Fibroblast of upper back skin (primary cell): ENCODE data around the gene NPAS3.
A peak's percentile ranks its signal among the peaks of the same experiment; 100 is the strongest.

Experiments used
- DNase-seq: peaks from one replicate; pipeline ENCODE4 v3.0.0-alpha.2; 2013

Gene NPAS3

DNA sequence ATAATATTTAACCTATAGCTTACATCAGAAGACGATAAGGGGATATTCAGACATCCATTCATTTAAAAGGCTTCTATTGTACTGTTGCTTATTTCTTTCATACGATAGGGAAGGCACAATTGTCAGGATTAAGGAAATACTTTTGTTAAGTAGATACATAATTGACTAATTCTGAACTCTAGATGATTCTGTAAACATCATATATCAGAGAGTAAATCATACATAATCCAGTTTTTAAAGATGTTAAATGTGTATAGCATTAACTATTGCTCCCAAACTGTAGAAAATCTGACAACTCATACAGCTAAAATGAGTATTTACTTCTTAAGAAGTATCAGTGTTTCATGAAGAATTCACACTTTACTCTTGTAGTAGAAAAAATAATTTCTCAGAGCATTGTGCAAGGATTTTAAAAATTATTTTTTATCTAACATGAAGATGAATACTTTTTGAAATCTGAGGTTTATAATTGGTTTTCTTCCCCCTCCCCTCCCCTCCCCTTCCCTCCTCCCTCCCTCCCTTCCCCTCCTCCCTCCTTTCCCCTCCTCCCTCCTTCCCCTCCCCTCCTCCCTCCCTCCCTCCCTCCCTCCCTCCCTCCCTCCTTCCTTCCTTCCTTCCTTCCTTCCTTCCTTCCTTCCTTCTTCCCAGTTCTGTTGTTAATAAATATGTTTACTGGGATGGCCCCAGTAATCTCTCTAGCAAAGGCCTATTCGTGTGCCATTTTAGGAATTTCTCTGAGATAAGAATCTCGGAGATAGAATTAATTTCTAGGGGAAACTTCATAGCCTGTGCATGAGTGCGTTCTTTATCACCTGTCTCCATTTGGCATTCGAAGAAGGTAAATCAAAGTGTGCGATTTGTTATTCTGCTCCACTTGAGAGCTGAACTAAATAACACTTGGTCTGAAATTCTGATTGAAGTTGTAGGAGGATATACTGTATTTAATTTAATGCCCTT is 2.3 kb downstream of the NPAS3 start:
- no peak for DNase-seq

DNA sequence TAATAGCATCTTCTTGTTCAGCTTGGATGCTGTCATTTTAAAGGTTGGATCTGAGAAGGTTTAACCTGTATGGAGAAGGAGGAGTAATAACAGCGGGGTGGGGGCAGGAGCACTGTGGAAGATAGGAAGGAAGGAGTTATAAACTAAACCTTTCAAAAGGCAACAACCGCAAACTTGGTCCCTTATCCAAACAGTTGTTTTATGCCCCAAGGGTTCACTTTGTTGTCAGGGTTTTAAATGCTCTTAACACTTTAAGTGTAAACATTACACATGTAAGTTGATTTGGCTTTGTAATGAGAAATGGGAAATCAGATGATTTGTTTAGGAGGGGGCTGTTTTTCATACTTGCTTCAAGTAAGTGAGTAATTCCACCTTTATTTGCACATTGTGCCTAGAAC is 3.0 kb downstream of the NPAS3 start:
- no peak for DNase-seq

DNA sequence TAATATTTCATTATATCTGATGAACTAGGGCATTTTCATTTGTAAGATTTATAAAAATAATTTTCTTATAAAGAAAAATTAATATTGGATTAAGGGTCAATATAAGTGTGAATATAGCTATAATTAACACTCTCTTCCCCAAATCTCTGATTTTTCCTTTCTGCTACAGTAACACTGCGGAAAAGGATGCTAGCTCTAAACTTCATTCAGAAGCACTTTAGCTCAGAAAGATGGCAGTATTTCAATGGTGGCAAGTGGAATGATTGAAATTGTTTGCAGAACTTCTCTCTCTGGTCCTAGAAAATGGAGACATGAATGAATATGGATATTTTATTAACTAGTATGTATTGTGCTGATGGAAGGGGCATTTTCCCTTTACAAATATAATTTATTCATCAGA is 8.4 kb downstream of the NPAS3 start:
- DNase-seq, result no peak

DNA sequence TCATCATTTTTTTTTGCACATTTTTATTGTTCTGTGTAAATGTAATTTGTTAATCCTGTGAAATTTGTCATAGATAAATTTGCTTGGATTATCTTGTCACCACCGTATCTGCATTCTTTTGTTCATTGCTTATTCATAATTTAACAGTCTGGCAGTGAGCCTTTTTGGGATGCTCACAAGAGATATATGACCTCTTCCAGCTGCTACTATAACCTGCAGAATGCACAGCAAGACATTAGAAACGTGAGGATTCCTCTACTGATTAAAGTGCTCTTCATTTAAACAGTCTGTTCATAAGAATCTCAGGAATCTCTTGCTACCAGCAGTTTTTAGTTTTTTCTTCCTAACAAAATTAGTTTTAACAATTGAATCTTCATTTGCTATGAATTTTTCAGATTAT is 9.1 kb downstream of the NPAS3 start:
- DNase-seq, result peak; percentile 47

DNA sequence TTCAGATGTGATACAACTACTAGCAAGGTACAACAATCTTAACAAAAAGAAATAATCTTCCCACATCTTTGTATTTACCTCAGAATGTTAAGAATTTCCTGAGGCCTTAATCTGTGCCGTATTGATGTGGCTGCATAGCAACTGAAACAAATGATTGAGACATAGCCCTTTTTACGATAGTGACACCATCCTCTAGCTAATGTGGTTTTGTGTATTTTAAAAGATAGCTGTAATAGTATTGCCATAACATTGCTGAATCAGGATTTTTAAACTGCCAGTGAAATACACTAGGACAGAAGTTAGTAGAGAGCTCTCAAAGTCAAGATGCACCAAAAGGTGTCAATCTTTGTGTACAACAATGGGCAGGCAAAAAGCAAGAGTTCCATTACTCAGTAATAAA is 11.9 kb downstream of the NPAS3 start:
- DNase-seq, result peak; percentile 43

DNA sequence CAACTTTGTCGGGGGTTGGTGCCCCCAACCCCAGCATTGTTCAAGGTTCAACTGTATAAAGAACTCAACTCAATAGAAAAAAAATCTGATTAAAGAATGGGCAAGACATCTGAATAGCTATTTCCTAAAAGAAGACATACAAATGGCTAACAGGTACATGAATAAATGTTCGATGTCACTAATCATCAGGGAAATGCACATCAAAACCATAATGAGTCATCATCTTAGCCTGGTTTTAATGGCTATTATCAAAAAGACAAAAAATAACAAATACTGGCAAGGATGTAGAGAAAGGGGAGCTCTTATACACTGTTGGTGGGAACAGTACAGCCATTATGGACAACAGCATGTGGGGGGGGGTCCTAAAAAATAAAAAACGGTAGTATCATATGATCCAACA is 28.7 kb downstream of the NPAS3 start:
- no peak for DNase-seq

DNA sequence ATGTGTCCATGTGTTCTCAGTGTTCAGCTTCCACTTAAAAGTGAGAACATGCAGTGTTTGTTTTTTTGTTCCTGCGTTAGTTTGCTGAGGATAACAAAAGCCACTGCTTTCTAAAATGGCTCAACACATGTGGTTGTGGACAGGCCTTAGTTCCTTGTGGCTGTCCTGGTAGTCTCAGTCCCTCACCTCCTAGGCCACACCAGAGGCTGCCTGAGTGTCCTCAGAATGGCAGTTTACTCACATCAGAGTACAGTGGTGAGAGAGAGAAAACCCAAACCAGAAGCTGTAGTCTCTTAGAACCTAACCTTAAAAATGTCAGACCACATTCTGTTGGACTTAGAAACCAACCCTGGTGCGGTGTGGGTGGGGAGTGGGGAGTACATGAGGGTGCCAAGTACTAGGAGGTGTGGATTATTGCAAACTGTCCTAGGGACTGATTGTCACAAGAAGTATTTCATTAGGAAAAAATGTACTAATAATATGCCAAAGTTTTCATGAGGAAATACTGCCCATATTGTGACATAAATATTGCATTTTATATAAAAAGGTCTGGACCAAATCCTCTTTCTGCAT is 30.4 kb downstream of the NPAS3 start:
- DNase-seq, result no peak

DNA sequence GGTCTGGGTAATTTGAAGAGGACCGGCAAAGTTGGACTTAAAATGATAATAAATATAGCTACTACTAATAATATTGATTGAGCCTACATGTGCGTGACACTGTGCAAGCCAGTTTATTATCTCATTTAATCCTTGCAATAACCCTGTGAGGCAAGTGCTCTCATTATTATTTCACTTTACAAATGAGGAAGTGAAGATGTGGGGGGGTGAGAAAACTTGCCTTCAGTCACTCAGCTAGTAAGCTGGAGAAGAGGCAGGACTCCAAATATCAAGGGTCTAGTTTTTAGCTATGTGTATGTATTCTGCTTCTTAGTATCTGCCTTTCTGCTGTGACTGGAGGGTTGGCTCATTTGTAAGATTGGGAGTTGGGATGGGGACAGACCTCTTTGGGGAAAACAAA is 39.2 kb downstream of the NPAS3 start:
- DNase-seq, result no peak

DNA sequence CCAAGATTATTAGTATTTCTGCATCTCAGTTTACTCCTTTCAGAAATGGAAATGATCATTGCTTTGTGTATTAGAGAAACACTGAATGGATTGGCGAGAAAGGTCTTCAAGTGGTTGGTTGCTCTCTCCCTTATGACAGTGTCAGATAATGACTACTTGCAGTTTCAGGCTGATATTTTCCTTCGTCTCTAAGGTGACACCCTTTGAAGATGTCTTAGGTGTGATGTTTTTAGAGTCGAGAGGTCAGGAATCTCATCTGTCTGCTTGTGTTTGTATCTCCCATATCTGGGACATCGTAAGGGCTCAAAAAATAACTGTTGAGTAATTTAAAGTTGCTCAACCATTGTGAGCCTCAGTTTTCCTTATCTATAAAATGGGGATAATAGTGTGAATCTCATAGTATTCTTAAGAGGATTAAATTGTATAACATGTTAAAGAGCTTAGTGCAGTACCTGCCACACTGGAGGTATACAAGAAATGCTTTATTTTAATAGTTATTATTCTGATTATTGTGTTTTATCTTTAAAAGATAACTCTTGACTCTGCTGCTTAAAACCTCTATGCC is 40.1 kb downstream of the NPAS3 start:
- DNase-seq, result no peak

DNA sequence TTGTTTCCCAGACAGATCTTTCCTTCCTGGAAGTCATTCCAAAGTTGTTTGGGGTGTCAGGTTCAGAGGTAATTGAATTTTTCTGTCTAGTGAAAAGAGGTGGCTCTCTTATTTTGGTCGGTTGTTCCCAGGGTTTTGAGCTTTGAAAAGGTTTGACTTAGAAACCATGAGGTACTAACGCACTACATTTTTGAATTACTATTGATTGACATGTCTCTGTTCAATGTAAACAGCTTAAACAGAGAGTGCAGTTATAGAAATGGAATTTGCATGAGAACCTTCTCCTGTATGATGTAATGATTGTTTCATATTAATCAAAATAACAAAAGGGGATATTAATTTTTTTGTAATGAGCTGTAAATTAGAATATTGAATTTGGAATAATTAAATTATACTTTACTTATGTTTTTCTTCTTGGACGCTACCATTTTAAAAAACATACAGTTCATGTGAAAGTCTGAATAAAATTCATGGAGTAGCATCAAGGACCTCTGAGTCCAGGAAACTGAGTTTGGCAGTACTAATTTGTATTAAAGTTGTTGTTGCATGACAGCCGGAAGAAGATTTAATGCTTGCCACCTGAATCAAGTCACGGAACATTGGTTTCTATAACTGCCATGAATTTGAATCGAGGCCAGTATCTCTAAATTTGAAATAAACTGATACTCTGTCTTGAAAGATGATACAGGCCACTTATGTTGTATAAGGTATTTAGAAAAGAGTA is 41.7 kb downstream of the NPAS3 start:
- DNase-seq, result no peak

DNA sequence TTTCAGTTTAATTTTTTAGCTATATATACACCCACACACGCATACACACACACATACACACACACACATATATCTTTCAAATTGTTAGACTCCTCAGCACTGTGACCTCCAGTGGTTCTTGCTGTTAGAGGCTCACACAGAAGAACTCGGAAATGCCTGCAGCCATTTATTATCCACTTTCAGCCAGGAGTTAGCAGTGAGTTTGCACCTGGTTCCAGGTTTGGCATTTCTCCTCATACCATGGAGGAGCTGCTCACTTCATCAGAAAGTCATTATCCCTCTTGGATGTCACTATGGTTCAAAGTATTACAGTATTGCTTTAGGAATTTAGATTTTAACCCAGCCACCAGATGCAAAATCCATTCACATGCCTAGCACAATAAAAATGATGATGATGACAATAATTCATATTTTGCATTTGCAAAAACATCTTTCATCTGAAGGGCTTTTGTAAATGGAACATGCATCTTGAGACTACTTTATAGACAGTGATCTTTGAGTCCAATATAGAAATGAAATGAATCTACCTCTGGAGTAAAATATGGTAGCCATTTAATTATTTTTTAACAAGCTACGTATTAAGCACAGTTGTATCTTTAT is 42.3 kb downstream of the NPAS3 start:
- no peak for DNase-seq

DNA sequence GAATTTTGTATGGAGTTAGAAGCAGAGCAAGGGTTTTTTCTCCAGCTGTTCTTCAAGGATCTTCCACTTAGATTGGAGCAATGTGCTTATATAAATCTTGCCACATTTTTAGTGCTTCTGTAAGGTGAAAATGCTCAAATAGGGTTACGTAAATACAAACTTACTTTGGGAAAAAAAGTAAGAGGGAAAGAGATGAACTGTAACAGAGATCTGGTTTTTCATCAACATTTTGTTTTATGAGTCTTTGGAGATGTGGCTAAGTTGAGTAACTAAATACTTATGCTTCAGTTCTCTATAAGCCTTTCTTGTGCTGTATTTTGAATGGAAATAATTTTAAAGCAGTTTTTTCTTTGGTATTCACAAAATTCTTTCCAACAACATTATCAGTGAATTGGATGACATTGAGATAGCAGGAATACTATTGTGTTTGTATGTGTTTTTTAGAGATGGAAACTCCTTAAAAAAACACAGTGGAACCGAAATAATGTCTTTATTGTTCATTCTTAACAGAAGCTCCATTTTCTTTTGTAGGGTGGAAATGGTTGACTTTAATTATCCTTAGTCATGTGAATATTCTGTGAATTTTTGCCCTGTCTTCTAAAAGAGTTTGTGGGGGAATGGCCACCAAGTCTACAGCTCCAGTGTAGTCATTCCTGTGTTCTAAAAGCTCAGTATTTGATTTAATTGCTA is 45.7 kb downstream of the NPAS3 start:
- DNase-seq, result no peak

DNA sequence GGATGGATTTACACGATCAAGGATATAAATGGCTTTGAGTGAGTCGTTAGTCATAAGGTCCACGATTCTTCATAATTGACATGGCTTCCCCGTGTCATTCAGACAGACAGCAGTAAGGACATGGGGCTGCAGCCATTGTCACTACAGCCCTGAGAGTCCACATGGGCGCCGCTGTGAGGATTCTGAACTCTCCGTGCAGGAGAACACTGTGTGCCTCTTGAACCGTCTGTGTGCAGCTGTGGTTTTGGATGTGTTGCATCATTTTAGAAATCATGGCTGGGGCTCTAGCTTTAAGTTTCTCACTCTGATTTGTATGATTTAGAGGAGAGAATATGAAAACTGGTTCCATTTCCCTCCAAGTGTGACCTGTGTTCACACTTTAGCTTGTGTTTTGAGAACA is 47.2 kb downstream of the NPAS3 start:
- DNase-seq, result no peak

DNA sequence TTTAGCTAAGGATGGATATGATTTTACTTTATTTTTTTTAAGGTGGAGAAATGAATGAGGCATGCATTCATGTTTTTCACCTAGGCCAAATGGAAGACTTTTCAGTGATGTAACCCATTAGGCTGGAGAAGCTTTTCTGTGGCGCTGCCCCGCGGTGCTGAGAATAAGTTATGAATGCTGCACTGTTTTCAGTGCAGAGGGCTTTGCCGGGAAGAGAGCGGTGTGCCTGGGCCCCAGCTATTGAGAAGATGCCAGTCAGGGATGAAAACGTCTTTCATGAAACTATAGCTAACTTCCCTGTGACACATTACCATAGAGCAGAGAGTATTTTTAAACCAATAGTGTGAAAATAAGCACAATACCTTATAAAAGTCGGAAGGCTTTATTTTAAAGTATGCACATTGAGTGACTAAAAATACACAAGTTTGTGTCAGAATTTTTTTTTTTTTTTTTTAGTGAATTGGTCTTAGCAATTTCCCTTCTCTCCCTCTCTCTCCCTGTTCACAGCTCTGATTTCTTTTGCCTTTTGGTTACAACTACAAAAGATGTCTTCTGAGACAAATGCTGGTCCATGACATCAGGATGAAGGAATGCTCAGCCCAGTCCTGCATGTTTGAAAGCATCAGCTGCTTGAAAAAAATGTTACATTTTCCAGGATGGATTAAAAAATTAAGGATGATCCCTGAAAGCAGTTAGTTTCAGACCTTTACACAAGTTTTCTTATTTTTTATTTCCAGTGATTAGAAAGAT is 48.3 kb downstream of the NPAS3 start:
- DNase-seq, result peak; percentile 68

DNA sequence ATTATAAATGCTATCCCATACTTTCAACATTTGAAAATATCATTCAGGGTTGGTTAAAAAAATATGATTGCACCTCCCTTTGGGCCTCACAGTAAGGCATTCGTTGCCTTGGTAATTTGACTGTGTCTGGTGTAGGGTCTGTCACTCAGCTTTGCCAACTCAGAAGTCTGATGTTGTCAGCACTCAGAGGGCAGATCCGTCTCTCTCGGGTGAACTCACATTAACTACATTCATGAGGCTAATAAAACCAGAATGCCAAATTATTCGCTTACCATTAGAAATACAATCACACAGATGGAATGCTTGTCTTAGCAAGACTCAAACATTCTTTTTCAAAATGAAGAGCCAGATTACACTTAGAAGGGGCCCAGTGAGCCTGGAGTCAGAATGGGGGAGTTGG is 53.0 kb downstream of the NPAS3 start:
- DNase-seq, result peak; percentile 24

DNA sequence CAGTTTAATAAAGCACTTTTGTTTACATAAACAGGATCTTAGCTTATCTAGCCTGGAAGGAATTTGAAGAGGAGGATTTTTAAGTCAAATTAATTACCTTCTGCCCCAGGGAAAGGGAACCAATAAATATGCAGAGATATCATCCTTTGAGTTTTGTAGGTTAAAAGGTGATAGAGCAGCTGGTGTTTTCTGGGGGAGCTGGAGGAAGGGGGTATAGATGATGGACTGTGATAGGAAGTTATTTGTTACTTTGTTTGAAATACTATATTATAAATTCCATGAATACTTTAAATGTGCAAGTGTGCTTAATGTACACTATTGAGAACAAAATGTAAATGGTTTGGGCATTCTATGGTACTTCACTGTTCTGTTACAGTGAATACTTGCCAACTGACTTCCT is 55.2 kb downstream of the NPAS3 start:
- DNase-seq, result no peak

DNA sequence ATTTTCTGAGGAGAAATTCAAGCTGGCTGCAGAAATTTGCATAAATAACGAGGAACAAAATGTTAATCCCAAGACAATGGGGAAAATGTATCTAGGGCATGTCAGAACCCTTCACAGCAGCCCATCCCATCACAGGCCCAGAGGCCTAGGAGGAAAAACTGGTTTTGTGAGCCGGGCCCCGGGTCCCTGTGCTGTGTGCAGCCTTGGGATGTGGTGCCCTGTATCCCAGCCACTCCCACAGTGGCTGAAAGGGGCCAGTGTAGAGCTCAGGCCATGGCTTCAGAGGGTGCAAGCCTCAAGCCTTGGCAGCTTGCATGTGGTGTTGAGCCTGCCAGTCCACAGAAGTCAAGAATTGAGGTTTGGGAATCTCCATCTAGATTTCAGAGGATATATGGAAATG is 57.7 kb downstream of the NPAS3 start:
- DNase-seq, result no peak

DNA sequence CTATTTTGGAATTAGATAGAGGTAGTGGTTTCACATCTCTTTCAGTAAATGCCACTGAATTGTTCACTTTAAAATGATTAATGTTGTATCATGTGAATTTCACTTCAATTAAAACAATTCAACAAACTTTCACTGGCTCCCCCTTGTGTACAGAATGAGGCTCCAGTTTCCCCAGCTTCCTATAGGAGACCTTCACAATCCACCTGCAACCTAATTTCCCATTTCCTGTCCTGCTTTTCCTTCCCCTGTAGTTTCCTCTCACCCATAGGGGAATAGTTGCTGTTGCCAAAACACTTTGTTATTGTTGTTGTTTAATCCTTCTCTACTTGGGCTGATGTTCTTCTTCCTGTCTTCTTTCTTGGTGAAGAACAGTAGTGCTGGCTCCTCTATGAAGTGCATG is 59.8 kb downstream of the NPAS3 start:
- peak; percentile 17 for DNase-seq

DNA sequence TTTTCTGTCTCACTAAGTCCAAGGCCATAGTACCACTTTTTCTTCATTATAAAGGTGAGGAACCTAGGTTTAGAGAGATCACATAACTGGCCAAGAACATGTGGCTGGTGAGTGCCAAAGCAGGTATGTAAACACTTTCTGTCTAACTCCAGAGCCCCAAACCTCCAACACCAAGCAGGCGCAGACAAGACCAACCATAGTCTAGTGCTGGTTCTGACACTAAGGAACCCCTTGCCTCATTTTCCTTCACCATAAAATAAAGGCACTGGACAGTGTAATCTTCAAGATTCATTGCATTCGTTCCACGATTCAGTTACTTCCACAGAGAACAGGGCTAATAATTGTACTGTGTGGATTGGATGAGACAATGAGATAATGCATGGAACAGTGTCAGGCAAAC is 71.0 kb downstream of the NPAS3 start:
- DNase-seq, result no peak

DNA sequence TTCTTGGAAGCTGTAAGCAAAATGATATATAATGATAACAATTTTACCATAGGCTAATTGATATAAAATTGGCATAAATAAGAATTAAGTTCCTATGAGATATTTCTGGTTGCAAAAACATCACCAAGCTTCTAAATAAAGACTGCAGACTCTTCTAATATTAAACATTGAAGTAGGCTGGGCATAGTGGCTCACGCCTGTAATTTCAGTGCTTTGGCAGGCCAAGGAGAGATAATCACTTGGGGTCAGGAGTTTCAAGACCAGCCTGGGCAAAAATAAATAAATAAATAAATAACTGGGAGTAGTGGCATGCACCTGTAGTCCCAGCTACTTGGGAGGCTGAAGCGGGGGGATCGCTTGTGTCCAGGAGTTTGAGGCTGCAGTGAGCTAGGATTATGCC is 71.8 kb downstream of the NPAS3 start:
- no peak for DNase-seq

DNA sequence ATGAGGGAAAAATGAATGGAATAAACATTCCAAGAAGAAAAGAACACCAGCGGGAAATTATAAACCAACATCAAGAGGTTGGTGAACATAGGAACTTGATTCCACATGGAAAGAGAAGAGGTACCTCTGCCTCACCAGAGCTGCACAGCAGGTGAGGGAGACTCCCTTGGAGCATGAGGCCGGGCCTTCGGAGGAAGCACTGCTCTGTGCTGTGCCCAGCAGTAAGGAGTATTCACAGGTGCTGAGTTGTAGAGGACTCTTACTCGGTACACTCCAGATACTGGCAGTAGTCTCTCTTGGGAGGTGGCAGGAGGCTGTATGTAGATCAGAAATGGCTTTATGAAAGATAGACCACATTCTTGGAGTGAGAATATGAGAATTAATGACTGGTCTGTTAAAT is 76.0 kb downstream of the NPAS3 start:
- DNase-seq, result no peak

DNA sequence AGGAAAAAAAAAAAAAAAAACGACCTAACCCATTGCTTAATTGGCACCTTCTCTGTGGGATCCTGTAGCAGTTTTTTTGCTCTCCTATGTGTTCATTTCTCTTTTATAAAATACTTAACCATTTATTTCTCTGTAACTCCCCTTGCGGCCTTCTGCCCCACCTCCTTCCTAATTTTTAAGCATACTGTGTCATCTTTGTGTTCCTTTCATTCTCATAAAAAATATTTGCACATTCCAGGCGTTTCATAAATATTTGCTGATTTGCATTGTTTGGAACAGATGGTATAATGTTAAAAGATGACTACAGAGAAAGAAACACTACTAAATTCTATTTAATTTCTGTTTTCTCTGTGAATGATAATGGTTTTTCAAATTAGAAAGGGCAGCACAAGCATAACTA is 77.9 kb downstream of the NPAS3 start:
- no peak for DNase-seq
